ENCODE measurements around the gene RFK. TPM values are rescaled to one million over a fixed set of nuclear protein-coding genes. Genes with fewer than 3 reads are reported as not detected.

Gene RFK
- total RNA-seq, 4 donors from 2014 or later: 18.4 to 37.1 (median 18.8) TPM

GRCh38 chr9:76415731-76416130 is 21.5 kb upstream of the RFK start:
- TF ChIP-seq POLR2A (IDR thresholded peaks at IDR 0.05): no peak
- TF ChIP-seq POLR2AphosphoS5 (IDR thresholded peaks at IDR 0.05): no peak
- TF ChIP-seq EP300 (IDR thresholded peaks at IDR 0.05): no peak
- no peak for TF ChIP-seq CTCF (IDR thresholded peaks at IDR 0.05)
- ATAC-seq: no peak
- H3K9me3 ChIP-seq: peaks cover 0 to 12% (median 0%) of the 10 kb centered on the region in 3 donors
- no peak overlapping the region for H3K4me3 ChIP-seq
- H3K27ac ChIP-seq: no peak overlapping the region
- no peaks in the 10 kb centered on the region for H3K27me3 ChIP-seq
- H3K4me1 ChIP-seq: no peaks in the 10 kb centered on the region
- H3K36me3 ChIP-seq: no peaks in the 10 kb centered on the region

GRCh38 chr9:76415154-76415553 is 20.9 kb upstream of the RFK start:
- no peak for ATAC-seq
- Histone ChIP-seq H3K9me3 (peaks cover 0 to 12% (median 0%) of the 10 kb centered on the region in 3 donors), H3K36me3 (no peaks in the 10 kb centered on the region), H3K4me3 (no peak overlapping the region), H3K27me3 (no peaks in the 10 kb centered on the region), H3K4me1 (no peaks in the 10 kb centered on the region), H3K27ac (no peak overlapping the region)
- WGBS, 2 donors (ENCODE audit: low coverage in 1 of 2): 93 to 100% methylated on average over 1 to 2 of the region's 2 CpGs
- TF ChIP-seq POLR2AphosphoS5 (IDR thresholded peaks at IDR 0.05) (no peak), POLR2A (IDR thresholded peaks at IDR 0.05) (no peak), CTCF (IDR thresholded peaks at IDR 0.05) (no peak)

GRCh38 chr9:76414661-76415060 is 20.4 kb upstream of the RFK start:
- peaks cover 0 to 12% (median 0%) of the 10 kb centered on the region in 3 donors for H3K9me3 ChIP-seq
- WGBS, 2 donors (ENCODE audit: low coverage in 1 of 2): 57 to 79% methylated on average over 4 of the region's 4 CpGs
- no peak overlapping the region for H3K27ac ChIP-seq
- ATAC-seq: no peak
- TF ChIP-seq POLR2A (IDR thresholded peaks at IDR 0.05) (no peak), CTCF (IDR thresholded peaks at IDR 0.05) (no peak), POLR2AphosphoS5 (IDR thresholded peaks at IDR 0.05) (no peak), EP300 (IDR thresholded peaks at IDR 0.05) (no peak)
- H3K4me1 ChIP-seq: no peaks in the 10 kb centered on the region
- H3K4me3 ChIP-seq: no peak overlapping the region
- H3K27me3 ChIP-seq: no peaks in the 10 kb centered on the region
- no peaks in the 10 kb centered on the region for H3K36me3 ChIP-seq

- Histone ChIP-seq H3K27me3 (no peaks in the 10 kb centered on the region), H3K9me3 (peaks cover 0 to 12% (median 0%) of the 10 kb centered on the region in 3 donors), H3K27ac (no peak overlapping the region), H3K36me3 (no peaks in the 10 kb centered on the region), H3K4me1 (no peaks in the 10 kb centered on the region), H3K4me3 (no peak overlapping the region)
- TF ChIP-seq EP300 (IDR thresholded peaks at IDR 0.05) (no peak), POLR2AphosphoS5 (IDR thresholded peaks at IDR 0.05) (no peak), POLR2A (IDR thresholded peaks at IDR 0.05) (no peak)
- ATAC-seq: no peak
Observed at GRCh38 chr9:76413658-76414057, 19.4 kb upstream of the RFK start.

- Histone ChIP-seq H3K4me1 (no peaks in the 10 kb centered on the region), H3K27me3 (no peaks in the 10 kb centered on the region), H3K27ac (no peak overlapping the region), H3K36me3 (no peaks in the 10 kb centered on the region), H3K9me3 (peaks cover 0 to 12% (median 0%) of the 10 kb centered on the region in 3 donors), H3K4me3 (no peak overlapping the region)
- TF ChIP-seq POLR2A (IDR thresholded peaks at IDR 0.05): no peak
- no peak for TF ChIP-seq CTCF (IDR thresholded peaks at IDR 0.05)
- no peak for TF ChIP-seq EP300 (IDR thresholded peaks at IDR 0.05)
- no peak for TF ChIP-seq POLR2AphosphoS5 (IDR thresholded peaks at IDR 0.05)
- no peak for ATAC-seq
- WGBS, 2 donors (ENCODE audit: low coverage in 1 of 2): 50 to 100% methylated on average over 1 to 2 of the region's 2 CpGs
Observed at GRCh38 chr9:76412638-76413037, 18.4 kb upstream of the RFK start.

Data from gastroesophageal sphincter (tissue), 4 donors.